HepG2 (cell line): ENCODE measurements around the gene GTF2H4. TPM values are rescaled to one million over a fixed set of nuclear protein-coding genes. Genes with fewer than 3 reads are reported as not detected.

Experiments used
- ATAC-seq: fragments of 200-7000 bp; cut with Tn5 transposase; 3 replicates; pipeline ENCODE4 v1.9.1; 2020; ENCODE audit warnings: mild to moderate bottlenecking, moderate library complexity
- BruUV-seq: library from RNA; stranded (reverse); fragments of 400-500 nt; replicated peaks from 2 replicates; lab custom pipeline; 2021; lab: Mats Ljungman, UMichigan
- CTCF ChIA-PET: fragments of 300-600 bp; formaldehyde crosslinking; extraction: SDS; loops from one replicate; lab custom pipeline; 2021; ENCODE audit warnings: low total read pairs, inconsistent platforms, low intra/inter-chr PET ratio; lab: Yijun Ruan, JAX
- POLR2A ChIA-PET: fragments of 350-600 bp; sonication (Branson Sonifier 250); formaldehyde crosslinking; loops from one replicate; lab custom pipeline; 2020; ENCODE audit warnings: antibody characterized with exemption, inconsistent platforms; lab: Yijun Ruan, JAX
- DNase-seq: peaks from one replicate; pipeline ENCODE4 v3.0.0-alpha.2; 2015; ENCODE audit warnings: low spot score
- FAIRE-seq: peaks from 3 replicates; lab custom pipeline; 2011; peaks lifted over from hg19 to GRCh38; lab: Jason Lieb, UNC
- H2AFZ ChIP-seq: one replicate; pipeline ENCODE4 v1.6.1; 2011; ENCODE audit warnings: low read length, inconsistent platforms
- H3K27ac ChIP-seq: fragments of 300-600 bp; 3 replicates; pipeline ENCODE4 v1.8.0; 2011; ENCODE audit warnings: mixed run types, mild to moderate bottlenecking, mixed read lengths, low read length, inconsistent platforms; ENCODE audit not compliant: insufficient read depth; ENCODE audit errors: extremely low read length
- H3K27me3 ChIP-seq, 2 experiments: fragments of 200-600 bp in 1 of 2; 2 replicates in 1 of 2; 3 replicates in 1 of 2; pipeline versions ENCODE4 v1.6.0 to v1.8.0; 2011; ENCODE audit warnings: low read length in 2 of 2, mild to moderate bottlenecking in 2 of 2, moderate library complexity in 2 of 2, inconsistent platforms in 1 of 2; ENCODE audit not compliant: insufficient read depth in 2 of 2, control insufficient read depth in 1 of 2
- H3K36me3 ChIP-seq, 2 experiments: fragments of 200-600 bp in 1 of 2; replicated peaks in 1 of 2; 2 replicates in 1 of 2; 3 replicates in 1 of 2; pipeline versions ENCODE4 v1.5.1 to v1.8.0; 2011; ENCODE audit warnings: low read length in 2 of 2, inconsistent platforms in 1 of 2; ENCODE audit not compliant: insufficient read depth in 2 of 2, control insufficient read depth in 1 of 2
- H3K4me1 ChIP-seq: 2 replicates; pipeline ENCODE4 v1.5.1; 2012; ENCODE audit warnings: low read length, inconsistent platforms; ENCODE audit not compliant: insufficient read depth
- H3K4me2 ChIP-seq: 2 replicates; pipeline ENCODE4 v1.6.0; 2011; ENCODE audit warnings: low read depth, low read length, inconsistent platforms
- H3K4me3 ChIP-seq, 3 experiments: fragments of 200-600 bp in 1 of 3; sonication (generic), shearing (Covaris generic) in 1 of 3; replicated peaks in 1 of 3; 2 replicates each; pipeline ENCODE4 v1.5.1; 2011 to 2016; ENCODE audit warnings: low read length in 3 of 3, inconsistent platforms in 2 of 3, low read depth in 2 of 3, mild to moderate bottlenecking in 2 of 3, control low read depth in 1 of 3, mixed read lengths in 1 of 3; ENCODE audit not compliant: insufficient read depth in 1 of 3
- H3K79me2 ChIP-seq: one replicate; pipeline ENCODE4 v1.6.1; 2011; ENCODE audit warnings: low read length, inconsistent platforms; ENCODE audit not compliant: insufficient read depth
- H3K9ac ChIP-seq: 2 replicates; pipeline ENCODE4 v1.6.0; 2011; ENCODE audit warnings: mild to moderate bottlenecking, low read depth, low read length, inconsistent platforms; ENCODE audit not compliant: insufficient read depth
- H3K9me3 ChIP-seq: 2 replicates; pipeline ENCODE4 v1.5.1; 2012; ENCODE audit warnings: mild to moderate bottlenecking, low read length
- H4K20me1 ChIP-seq: 2 replicates; pipeline ENCODE4 v1.6.0; 2011; ENCODE audit warnings: inconsistent platforms, mild to moderate bottlenecking, low read length, moderate library complexity; ENCODE audit not compliant: insufficient read depth
- HCFC1 ChIP-seq: fragments of 150-350 bp; IDR thresholded peaks from 2 replicates; pipeline ENCODE4 v1.6.1; 2014; ENCODE audit warnings: low read depth, low read length
- KLF13 ChIP-seq: sonication (generic); formaldehyde crosslinking; IDR thresholded peaks from 2 replicates; pipeline ENCODE4 v1.4.0; 2020; ENCODE audit warnings: mild to moderate bottlenecking, missing genetic modification reagents
- THYN1 ChIP-seq: sonication (generic); formaldehyde crosslinking; IDR thresholded peaks from 2 replicates; pipeline ENCODE4 v1.8.1; 2023; ENCODE audit warnings: low read depth, mild to moderate bottlenecking, moderate library complexity, missing genetic modification reagents, borderline replicate concordance
- ZFP36L1 ChIP-seq: sonication (generic); formaldehyde crosslinking; IDR thresholded peaks from 2 replicates; pipeline ENCODE4 v1.8.0; 2022; ENCODE audit warnings: mild to moderate bottlenecking, missing genetic modification reagents, moderate library complexity
- ZNF350 ChIP-seq: sonication (generic); formaldehyde crosslinking; IDR thresholded peaks from 2 replicates; pipeline ENCODE4 v1.4.0; 2020; ENCODE audit warnings: mild to moderate bottlenecking, low read depth, missing genetic modification reagents, borderline replicate concordance
- ZNF766 ChIP-seq: sonication (generic); formaldehyde crosslinking; IDR thresholded peaks from 2 replicates; pipeline ENCODE4 v1.5.0; 2020; ENCODE audit warnings: missing genetic modification reagents, borderline replicate concordance
- WGBS: methylation state at CpG from one replicate; pipeline ENCODE4 v1.1.6; 2017; ENCODE audit warnings: low lambda C conversion rate; 5-methylcytosine and 5-hydroxymethylcytosine counted together
- in situ Hi-C: cut with HindIII; loops from 2 replicates; pipeline ENCODE4 v1.10.0; 2017; ENCODE audit warnings: low pct_unique_long_range_greater_than_20kb; ENCODE audit not compliant: extremely low pct_ligation_motif_present
- intact Hi-C: fragments of 100-400 bp; cut with micrococcal nuclease; formaldehyde crosslinking; loops from one replicate; pipeline ENCODE4 v1.10.0; 2022; ENCODE audit not compliant: unreplicated experiment
- polyA plus RNA-seq, 8 experiments: library from polyadenylated mRNA; depleted of rRNA in 3 of 8; stranded (reverse) in 7 of 8; unstranded in 1 of 8; fragments of >200 nt; fragmentation: Illumina TruSeq in 4 of 8; extraction: Trizol in 4 of 8; gene quantifications; 2 replicates each; pipeline versions ENCODE4 v1.2.1 to v1.2.3, GENCODE V29; 2011 to 2016; ENCODE audit warnings: low read depth in 4 of 8, missing spikeins in 1 of 8, mixed read lengths in 1 of 8; ENCODE audit not compliant: insufficient read depth in 1 of 8
- total RNA-seq, 5 experiments: library from RNA; depleted of rRNA; stranded (reverse); fragments of >200 nt; fragmentation: Illumina TruSeq; extraction: Trizol; gene quantifications; 2 replicates each; pipeline ENCODE4 v1.2.3, GENCODE V29; 2016; ENCODE audit warnings: low read depth in 1 of 5
- TF ChIP-seq, protein P1 (sequence below): sonication (generic); formaldehyde crosslinking; IDR thresholded peaks from 2 replicates; pipeline ENCODE4 v1.5.0; 2020; ENCODE audit warnings: mild to moderate bottlenecking, missing genetic modification reagents
- TF ChIP-seq, protein P2 (sequence below): sonication (generic); formaldehyde crosslinking; IDR thresholded peaks from 2 replicates; pipeline ENCODE4 v1.4.0; 2020; ENCODE audit warnings: low read depth, mild to moderate bottlenecking, missing genetic modification reagents

Gene GTF2H4
- total and polyA plus RNA-seq, 2 of the 13 experiments (the other 11 are each of a cell fraction or from before 2014, with no cell fraction given), result 15.9 to 49.3 TPM

DNA sequence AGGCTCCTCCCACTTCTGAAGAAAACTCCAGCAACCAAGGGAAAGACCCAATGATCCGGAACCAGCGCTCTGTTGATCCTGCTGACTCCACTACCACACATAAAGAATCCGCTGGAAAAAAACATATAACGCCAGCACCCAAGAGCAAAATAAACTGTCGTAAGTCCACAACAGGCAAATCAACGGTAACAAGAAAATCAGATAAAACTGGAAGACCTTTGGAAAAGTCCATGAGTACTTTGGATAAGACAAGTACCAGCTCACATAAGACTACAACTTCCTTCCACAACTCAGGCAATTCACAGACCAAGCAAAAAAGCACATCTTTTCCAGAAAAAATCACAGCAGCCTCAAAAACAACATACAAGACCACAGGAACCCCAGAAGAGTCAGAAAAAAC is 40.8 kb downstream of the GTF2H4 start:
- ATAC-seq (no peak), FAIRE-seq (no peak), DNase-seq (no peak)
- no peak overlapping the region for H3K9ac ChIP-seq
- in situ Hi-C loops (no loop called here), intact Hi-C loops (no loop called here)
- H3K27me3 ChIP-seq, result peaks cover 0 to 26% of the 10 kb centered on the region in 2 experiments; a peak in 3 of 5 replicates
- H3K79me2 ChIP-seq, result no peaks in the 10 kb centered on the region
- H3K4me1 ChIP-seq, result no peaks in the 10 kb centered on the region
- BruUV-seq, result no TSS peak
- TF ChIP-seq THYN1 (CRISPR knock-in tag), result no peak
- ChIA-PET CTCF (no interaction called here), POLR2A (no interaction called here)
- no peak overlapping the region for H3K4me2 ChIP-seq
- no peaks in the 10 kb centered on the region for H3K9me3 ChIP-seq
- no peaks in the 10 kb centered on the region for H3K36me3 ChIP-seq
- no peak overlapping the region for H2AFZ ChIP-seq
- H3K4me3 ChIP-seq, result no peak overlapping the region
- no peak overlapping the region for H3K27ac ChIP-seq
- 41% methylated on average over 6 of the region's 6 CpGs for WGBS
- H4K20me1 ChIP-seq, result no peaks in the 10 kb centered on the region

DNA sequence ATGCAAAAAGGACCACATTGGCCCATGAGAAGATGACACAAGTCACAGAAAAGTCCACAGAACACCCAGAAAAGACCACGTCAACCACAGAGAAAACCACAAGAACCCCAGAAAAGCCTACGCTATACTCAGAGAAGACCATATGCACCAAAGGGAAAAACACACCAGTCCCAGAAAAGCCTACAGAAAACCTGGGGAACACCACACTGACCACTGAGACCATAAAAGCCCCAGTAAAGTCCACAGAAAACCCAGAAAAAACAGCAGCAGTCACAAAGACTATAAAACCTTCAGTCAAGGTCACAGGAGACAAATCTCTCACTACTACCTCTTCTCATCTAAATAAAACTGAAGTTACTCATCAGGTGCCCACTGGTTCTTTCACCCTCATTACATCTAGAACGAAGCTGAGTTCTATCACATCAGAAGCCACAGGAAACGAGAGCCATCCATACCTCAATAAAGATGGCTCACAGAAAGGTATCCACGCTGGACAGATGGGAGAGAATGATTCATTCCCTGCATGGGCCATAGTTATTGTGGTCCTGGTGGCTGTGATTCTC is 44.0 kb downstream of the GTF2H4 start:
- Histone ChIP-seq H3K36me3 (no peaks in the 10 kb centered on the region), H3K4me2 (no peak overlapping the region), H4K20me1 (no peaks in the 10 kb centered on the region), H3K4me3 (no peak overlapping the region), H3K27ac (no peak overlapping the region), H3K9ac (no peak overlapping the region), H3K4me1 (no peaks in the 10 kb centered on the region), H2AFZ (no peak overlapping the region), H3K9me3 (no peaks in the 10 kb centered on the region), H3K27me3 (peaks cover 2 to 44% of the 10 kb centered on the region in 2 experiments; a peak in 4 of 5 replicates), H3K79me2 (no peaks in the 10 kb centered on the region)
- intact Hi-C loops, result no loop called here
- ATAC-seq (no peak), FAIRE-seq (no peak), DNase-seq (no peak)
- ChIA-PET CTCF (no interaction called here), POLR2A (no interaction called here)
- no TSS peak for BruUV-seq
- in situ Hi-C loops, result no loop called here
- TF ChIP-seq, protein P1, sequence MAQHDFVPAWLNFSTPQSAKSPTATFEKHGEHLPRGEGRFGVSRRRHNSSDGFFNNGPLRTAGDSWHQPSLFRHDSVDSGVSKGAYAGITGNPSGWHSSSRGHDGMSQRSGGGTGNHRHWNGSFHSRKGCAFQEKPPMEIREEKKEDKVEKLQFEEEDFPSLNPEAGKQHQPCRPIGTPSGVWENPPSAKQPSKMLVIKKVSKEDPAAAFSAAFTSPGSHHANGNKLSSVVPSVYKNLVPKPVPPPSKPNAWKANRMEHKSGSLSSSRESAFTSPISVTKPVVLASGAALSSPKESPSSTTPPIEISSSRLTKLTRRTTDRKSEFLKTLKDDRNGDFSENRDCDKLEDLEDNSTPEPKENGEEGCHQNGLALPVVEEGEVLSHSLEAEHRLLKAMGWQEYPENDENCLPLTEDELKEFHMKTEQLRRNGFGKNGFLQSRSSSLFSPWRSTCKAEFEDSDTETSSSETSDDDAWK (CRISPR knock-in tag), result no peak
- TF ChIP-seq ZNF766 (CRISPR knock-in tag) (no peak), HCFC1 (no peak), KLF13 (CRISPR knock-in tag) (no peak), ZFP36L1 (no peak), ZNF350 (no peak)
- TF ChIP-seq, protein P2, sequence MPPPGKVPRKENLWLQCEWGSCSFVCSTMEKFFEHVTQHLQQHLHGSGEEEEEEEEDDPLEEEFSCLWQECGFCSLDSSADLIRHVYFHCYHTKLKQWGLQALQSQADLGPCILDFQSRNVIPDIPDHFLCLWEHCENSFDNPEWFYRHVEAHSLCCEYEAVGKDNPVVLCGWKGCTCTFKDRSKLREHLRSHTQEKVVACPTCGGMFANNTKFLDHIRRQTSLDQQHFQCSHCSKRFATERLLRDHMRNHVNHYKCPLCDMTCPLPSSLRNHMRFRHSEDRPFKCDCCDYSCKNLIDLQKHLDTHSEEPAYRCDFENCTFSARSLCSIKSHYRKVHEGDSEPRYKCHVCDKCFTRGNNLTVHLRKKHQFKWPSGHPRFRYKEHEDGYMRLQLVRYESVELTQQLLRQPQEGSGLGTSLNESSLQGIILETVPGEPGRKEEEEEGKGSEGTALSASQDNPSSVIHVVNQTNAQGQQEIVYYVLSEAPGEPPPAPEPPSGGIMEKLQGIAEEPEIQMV (CRISPR knock-in tag), result no peak
- 4% methylated on average over 5 of the region's 5 CpGs for WGBS
